ENCODE data around the gene COL10A1.

- TF ChIP-seq ATF2 (tag by site-specific recombination; IDR thresholded peaks at IDR 0.05; ENCODE audit: low read depth), result no peak
- no peak for TF ChIP-seq ZNF138 (tag by site-specific recombination; IDR thresholded peaks at IDR 0.05; ENCODE audit: borderline replicate concordance)
- TF ChIP-seq KLF1 (tag by site-specific recombination; IDR thresholded peaks at IDR 0.05), result no peak
- no peak for TF ChIP-seq CTCF (tag by site-specific recombination; IDR thresholded peaks at IDR 0.05)
These were observed 52.0 kb downstream of the COL10A1 start for GRCh38 chr6:116073765-116074440.

Measured in HEK293 (cell line).